Upper lobe of left lung (tissue), 4 donors: Measurements from ENCODE around the gene BBS9.

Experiments
- CTCF ChIP-seq, 6 experiments: fragments of 450-650 bp in 4 of 6; fragments of 200-600 bp in 2 of 6; sonication (generic) in 2 of 6; IDR thresholded peaks; one replicate each; pipeline ENCODE4 v1.5.1; 2016 to 2019; ENCODE audit warnings: antibody characterized with exemption in 6 of 6
- POLR2A ChIP-seq, 4 donors: fragments of 450-650 bp; IDR thresholded peaks; one replicate each; pipeline ENCODE4 v1.5.1; 2016 to 2017; ENCODE audit warnings: antibody characterized with exemption in 4 of 4, mild to moderate bottlenecking in 2 of 4

GRCh38 chr7:33258491-33258951 is 129.2 kb downstream of the BBS9 start:
- no peak for TF ChIP-seq CTCF (IDR thresholded peaks at IDR 0.05)
- TF ChIP-seq POLR2A (IDR thresholded peaks at IDR 0.05), result no peak
